A549 (cell line): ENCODE data around the gene DOCK10. TPM values are rescaled to one million over a fixed set of nuclear protein-coding genes. Genes with fewer than 3 reads are reported as not detected.

Experiments
- ATAC-seq, 2 experiments: fragments of 200-7000 bp in 1 of 2; fragments of >200 bp in 1 of 2; cut with Nextera tagmentation in 1 of 2; cut with Tn5 transposase in 1 of 2; 3 replicates each; pipeline versions ENCODE4 v1.8.0 to v1.9.1; 2018 to 2020; ENCODE audit warnings: mild to moderate bottlenecking in 1 of 2, moderate library complexity in 1 of 2
- CTCF ChIA-PET: fragments of 300-600 bp; sonication (Branson Sonifier 250); formaldehyde crosslinking; extraction: SDS; loops from one replicate; lab custom pipeline; 2021; ENCODE audit warnings: antibody characterized with exemption, inconsistent platforms; lab: Yijun Ruan, JAX
- POLR2A ChIA-PET: fragments of 350-600 bp; formaldehyde crosslinking; extraction: SDS; loops from one replicate; lab custom pipeline; 2021; ENCODE audit warnings: antibody characterized with exemption, inconsistent platforms; lab: Yijun Ruan, JAX
- DNase-seq, 2 experiments: peaks; one replicate each; pipeline versions ENCODE4 v3.0.0 to v3.0.0-alpha.2; 2011 to 2016; ENCODE audit warnings: low read depth in 1 of 2, low spot score in 1 of 2
- FAIRE-seq: peaks from 2 replicates; lab custom pipeline; 2011; peaks lifted over from hg19 to GRCh38; lab: Jason Lieb, UNC
- H3K27ac ChIP-seq, 2 experiments: fragments of >200 bp; sonication (Bioruptor Twin); formaldehyde crosslinking; 3 replicates each; pipeline ENCODE4 v1.5.1; 2016 to 2017
- H3K4me1 ChIP-seq: fragments of >200 bp; sonication (Bioruptor Twin); formaldehyde crosslinking; 3 replicates; pipeline ENCODE4 v1.6.1; 2016
- H3K4me2 ChIP-seq: fragments of >200 bp; sonication (Bioruptor Twin); formaldehyde crosslinking; 3 replicates; pipeline ENCODE4 v1.6.1; 2016
- H3K4me3 ChIP-seq: fragments of >200 bp; sonication (Bioruptor Twin); formaldehyde crosslinking; 3 replicates; pipeline ENCODE4 v1.5.1; 2016
- H3K9me3 ChIP-seq: fragments of >200 bp; sonication (Bioruptor Twin); formaldehyde crosslinking; 3 replicates; pipeline ENCODE4 v1.6.1; 2016
- CHD4 ChIP-seq: fragments of 200-600 bp; sonication (generic); IDR thresholded peaks from 2 replicates; pipeline ENCODE4 v1.6.1; 2016; ENCODE audit warnings: antibody characterized with exemption, mild to moderate bottlenecking, borderline replicate concordance
- GATA3 ChIP-seq: IDR thresholded peaks from 2 replicates; pipeline ENCODE4 v1.6.1; 2012; ENCODE audit warnings: borderline replicate concordance
- MAFK ChIP-seq: fragments of 450-650 bp; IDR thresholded peaks from 2 replicates; pipeline ENCODE4 v1.6.1; 2014; ENCODE audit not compliant: partially characterized antibody
- POLR2AphosphoS2 ChIP-seq: conservative IDR thresholded peaks from 2 replicates; pipeline ENCODE4 v1.6.1; 2012; ENCODE audit warnings: low read length, improper control_type of control experiment, inconsistent platforms
- WGBS: methylation state at CpG from one replicate; pipeline ENCODE4 v1.1.6; 2017; ENCODE audit errors: missing lambda C conversion rate; 5-methylcytosine and 5-hydroxymethylcytosine counted together
- polyA plus RNA-seq, 4 experiments: library from polyadenylated mRNA; depleted of rRNA in 3 of 4; stranded (reverse); fragments of >200 nt; fragmentation: RNase III in 1 of 4; extraction: RNeasy Plus Mini Kit Qiagen cat#74134 plus additional on column Dnase treatment in 1 of 4; gene quantifications; 2 replicates in 3 of 4; 3 replicates in 1 of 4; pipeline ENCODE4 v1.2.3, GENCODE V29; 2011 to 2017
- small RNA-seq, 6 experiments: library from RNA; depleted of rRNA; stranded (forward); fragments of <200 nt; gene quantifications; one replicate each; pipeline ENCODE3, GENCODE V24; 2012

Gene DOCK10
- polyA plus RNA-seq, 2 of the 4 experiments (the other 2 are of a cell fraction), result 43.0 to 45.3 TPM

DNA sequence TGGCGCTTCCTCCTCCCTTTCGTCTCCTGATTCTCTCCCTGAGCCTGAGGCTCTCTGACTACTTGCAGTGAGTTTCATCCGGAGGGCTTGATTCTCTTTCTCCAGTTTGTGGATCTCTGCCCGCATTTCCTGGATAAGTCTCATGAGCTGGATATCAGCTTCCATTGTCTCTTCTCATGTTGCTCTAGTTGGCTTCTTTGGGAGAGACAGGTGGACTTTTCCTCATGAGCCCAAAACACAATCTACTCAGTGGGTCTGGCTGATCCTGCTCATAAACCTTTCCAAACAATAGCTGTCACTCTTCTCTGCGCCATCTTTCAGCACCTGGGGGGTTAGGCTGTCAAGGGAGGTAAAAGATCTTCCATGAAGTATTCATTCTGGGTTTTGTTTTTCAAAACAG, 326.1 kb downstream of the DOCK10 start, which contains the start of gene CCDC195:
Gene CCDC195, minus strand, starts transcription at position 165 of the 400 bp plus-strand sequence. Its CDS starts 0 bp downstream, at position 165.
- no peaks in the 10 kb centered on the region; the same call in 2 of the 3 replicates for H3K9me3 ChIP-seq
- H3K4me1 ChIP-seq, result peaks cover 4% of the 10 kb centered on the region; the same call in 1 of the 3 replicates
- ChIA-PET CTCF (no interaction called here), POLR2A (no interaction called here)
- FAIRE-seq (no peak), DNase-seq (no peak), ATAC-seq (no peak)
- 85% methylated on average over 5 of the region's 5 CpGs for WGBS
- H3K4me3 ChIP-seq, result no peak within 1 kb of the TSS
- no peak for TF ChIP-seq MAFK
- no peak for TF ChIP-seq GATA3
- no peak for TF ChIP-seq CHD4
- TF ChIP-seq POLR2AphosphoS2, result no peak
- peak within 1 kb of the TSS; percentile 29; the same call in 2 of the 3 replicates for H3K4me2 ChIP-seq
- no peak within 1 kb of the TSS for H3K27ac ChIP-seq

Small RNA genes lying within 50 kb of the gene (small RNA-seq; reads per million reads assigned to genes)
- gene MIR4439, result 0 to 0.52 (median 0) reads per million in 6 experiments
